Hypothalamus (tissue), 51 donors: Measurements from ENCODE around the gene COX7C.
"Not testable (repeated sequence)": the region's sequence is repeated elsewhere in the genome, so short reads cannot be mapped to it uniquely, and the experiment has no call there.

Source experiments
- DNase-seq, 51 donors: peaks; one replicate each; lab custom pipeline; 2025; lab: John Stamatoyannopoulos, UW

Gene COX7C

GRCh38 chr5:86660771-86661170 is 43.0 kb downstream of the COX7C start:
- DNase-seq: not testable (repeated sequence)

GRCh38 chr5:86664173-86664572 is 46.4 kb downstream of the COX7C start:
- DNase-seq: no peak

- DNase-seq: no peak
These were observed 48.4 kb downstream of the COX7C start for GRCh38 chr5:86665984-86666760.

GRCh38 chr5:86666981-86667380 is 49.2 kb downstream of the COX7C start:
- DNase-seq: no peak
